Measurements from ENCODE around the gene TMOD2.
"Not testable (repeated sequence)": the region's sequence is repeated elsewhere in the genome, so short reads cannot be mapped to it uniquely, and the experiment has no call there.

The TMOD2 gene

DNA sequence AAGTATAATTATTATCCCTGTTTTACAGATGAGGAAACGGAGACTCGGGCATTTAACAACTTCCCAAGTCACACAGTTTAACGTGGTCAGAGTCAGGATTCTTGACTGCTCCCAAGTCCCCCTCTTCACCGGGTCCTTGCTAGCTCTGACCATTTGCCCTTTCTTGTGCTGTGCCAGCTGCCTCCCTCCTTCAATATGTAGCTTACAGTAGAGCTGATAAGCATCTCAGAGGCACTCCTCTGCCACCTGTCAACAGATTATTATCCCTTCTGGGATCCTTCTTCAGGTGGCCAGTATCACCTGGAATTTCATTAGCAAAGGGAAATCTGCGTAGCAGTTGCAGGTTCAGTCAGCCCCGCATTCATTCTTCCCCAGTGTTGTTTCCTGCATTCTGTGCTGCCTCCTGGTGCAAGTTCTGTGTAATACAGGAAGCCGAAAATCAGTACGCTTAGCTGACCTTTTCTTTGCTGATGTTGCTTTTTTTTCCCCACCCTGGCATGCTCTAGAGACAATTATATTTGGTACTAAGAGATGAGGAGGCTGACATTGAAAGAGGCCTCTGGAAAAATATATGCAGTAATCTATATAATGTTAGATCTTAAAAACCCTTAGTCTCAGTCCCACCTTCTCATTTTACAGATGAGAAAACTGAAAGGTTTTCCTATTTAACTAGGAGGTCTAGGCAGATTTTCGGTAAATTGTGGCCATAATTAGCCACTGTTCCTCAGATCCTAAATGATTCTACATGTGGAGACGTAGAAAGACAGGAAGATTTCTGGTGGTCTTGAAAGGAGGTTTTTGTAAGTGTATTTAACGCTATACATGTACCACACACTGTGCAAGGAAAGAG is 24.8 kb downstream of the TMOD2 start:
- DNase-seq, result peak; percentile 27

DNA sequence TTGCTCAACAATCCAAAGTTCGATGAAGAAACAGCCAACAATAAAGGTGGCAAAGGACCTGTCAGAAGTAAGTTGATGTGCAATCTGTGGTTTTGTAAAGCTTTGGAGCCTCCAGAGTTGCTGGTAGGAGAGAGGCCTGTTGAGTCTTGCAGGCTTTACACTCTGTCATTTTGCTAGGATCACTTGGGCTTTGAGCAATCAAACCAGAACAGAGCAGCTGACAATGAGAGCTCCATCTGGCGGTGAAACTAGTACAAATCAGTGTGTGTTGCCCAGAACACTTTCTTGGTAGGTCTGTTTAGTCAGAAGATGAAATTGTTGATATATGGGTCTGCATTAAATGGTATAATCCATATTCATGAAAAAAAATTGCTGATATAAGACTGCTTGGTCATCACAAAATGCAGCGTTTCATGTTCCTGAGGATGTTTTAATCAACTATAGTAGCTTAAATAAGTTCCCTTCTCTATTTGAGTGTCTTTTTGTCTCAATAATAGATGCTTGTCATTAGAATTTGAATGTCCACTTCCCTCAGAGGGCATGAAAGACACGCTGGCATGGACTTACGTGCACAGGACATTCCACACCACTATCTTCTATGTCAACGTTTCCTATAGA is 25.7 kb downstream of the TMOD2 start:
- DNase-seq, result peak; percentile 33

DNA sequence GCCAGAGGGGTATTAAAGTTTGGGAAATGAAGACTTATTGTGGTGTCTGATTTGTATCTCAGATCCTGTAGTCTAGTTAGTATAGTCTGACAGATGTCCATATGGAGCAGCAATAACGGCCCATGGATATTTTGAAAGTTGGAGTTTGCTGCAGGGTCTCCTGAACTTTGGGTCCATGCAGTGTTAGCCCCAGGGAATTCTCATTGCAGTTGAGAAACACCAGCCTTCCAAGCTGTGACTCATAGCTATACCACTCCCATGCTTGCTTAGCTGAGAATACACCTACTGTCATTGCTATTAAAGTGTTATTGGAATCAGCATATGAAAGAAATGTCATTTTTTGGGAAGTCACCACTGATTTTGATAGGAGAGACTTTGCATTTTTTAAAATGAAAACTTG is 29.2 kb downstream of the TMOD2 start:
- DNase-seq, result no peak

DNA sequence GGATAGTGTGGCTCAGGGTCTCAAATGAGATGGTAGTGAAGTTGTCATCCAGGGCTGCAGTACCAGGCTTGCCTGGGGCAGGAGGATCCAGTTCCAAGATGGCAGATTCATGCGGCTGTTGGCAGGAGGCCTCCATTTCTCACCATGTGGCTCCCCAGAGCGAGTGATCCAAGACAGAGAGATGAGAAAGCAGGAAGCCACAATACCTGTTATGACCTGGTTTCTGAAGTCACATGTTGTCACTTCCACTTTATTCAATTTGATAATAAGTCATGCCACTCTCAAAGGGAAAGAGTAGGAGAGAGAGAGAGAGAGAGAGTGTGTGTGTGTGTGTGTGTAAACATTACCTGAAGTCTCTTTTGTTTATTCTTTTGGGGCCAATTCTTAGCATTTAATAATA is 30.1 kb downstream of the TMOD2 start:
- DNase-seq, result no peak

DNA sequence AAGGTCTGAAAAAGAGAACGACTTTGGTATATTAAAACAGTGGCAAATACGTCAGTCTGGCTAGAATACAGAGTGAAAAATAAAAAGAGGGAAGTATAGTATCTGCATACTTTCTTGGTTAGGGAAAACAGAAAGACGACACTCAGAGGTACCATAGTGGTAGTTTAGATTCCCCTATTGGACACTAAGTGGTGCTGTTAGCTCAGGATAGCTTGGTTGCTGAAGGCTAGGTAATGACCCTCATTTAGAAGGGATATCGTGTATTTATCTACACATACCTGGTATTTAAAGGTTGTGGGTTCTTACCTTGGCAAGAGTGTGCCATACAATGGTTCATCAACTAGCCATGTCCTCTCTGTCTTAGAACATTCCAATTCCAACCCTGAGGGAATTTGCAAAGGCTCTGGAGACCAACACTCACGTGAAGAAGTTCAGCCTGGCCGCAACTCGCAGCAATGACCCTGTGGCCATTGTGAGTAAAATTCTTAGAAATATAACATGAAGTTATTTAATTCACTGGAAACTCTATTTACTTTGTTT is 31.0 kb downstream of the TMOD2 start:
- DNase-seq, result no peak

DNA sequence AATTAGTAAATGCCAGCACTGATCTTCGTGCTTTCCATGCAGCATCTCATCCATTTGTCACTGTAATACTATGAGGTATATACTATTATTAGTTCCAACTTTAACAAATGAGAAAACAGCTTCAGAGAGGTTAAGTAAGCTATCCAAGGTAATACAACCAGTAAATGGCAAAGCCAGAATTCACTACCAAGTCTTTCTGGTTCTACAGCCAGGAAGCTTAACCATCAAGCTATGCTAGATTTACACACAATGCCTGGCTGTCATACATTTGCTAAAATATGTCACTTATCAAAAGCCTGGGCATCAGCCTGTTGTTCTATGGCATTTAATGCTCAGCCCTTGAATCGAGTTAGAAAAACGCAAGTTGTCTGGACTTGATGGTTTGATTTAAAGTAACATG is 32.6 kb downstream of the TMOD2 start:
- DNase-seq, result no peak

DNA sequence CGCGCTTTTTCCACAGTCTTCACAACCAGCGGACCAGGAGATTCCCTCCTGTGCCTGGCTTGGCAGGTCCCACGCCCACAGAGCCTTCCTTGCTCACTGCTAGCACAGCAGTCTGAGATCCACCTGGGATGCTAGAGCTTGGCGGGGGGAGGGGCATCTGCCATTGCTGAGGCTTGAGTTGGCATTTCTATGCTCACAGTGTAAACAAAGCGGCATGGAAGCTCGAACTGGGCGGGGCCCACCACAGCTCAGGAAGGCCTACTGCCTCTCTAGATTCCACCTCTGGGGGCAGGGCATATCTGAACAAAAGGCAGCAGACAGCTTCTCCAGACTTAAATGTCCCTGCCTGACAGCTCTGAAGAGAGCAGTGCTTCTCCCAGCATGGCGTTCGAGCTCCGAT is 35.7 kb downstream of the TMOD2 start:
- DNase-seq, result not testable (repeated sequence)

DNA sequence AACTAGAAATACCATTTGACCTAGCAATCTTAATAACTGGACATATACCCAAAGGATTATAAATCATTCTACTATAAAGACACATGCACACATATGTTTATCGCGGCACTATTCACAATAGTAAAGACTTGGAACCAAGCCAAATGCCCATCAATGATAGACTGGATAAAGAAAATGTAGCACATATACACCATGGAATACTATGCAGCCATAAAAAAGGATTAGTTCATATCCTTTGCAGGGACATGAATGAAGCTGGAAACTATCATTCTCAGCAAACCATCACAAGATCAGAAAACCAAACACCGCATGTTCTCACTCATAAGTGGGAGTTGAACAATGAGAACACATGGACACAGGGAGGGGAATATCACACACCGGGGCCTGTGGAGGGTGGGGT is 41.1 kb downstream of the TMOD2 start:
- not testable (repeated sequence) for DNase-seq

DNA sequence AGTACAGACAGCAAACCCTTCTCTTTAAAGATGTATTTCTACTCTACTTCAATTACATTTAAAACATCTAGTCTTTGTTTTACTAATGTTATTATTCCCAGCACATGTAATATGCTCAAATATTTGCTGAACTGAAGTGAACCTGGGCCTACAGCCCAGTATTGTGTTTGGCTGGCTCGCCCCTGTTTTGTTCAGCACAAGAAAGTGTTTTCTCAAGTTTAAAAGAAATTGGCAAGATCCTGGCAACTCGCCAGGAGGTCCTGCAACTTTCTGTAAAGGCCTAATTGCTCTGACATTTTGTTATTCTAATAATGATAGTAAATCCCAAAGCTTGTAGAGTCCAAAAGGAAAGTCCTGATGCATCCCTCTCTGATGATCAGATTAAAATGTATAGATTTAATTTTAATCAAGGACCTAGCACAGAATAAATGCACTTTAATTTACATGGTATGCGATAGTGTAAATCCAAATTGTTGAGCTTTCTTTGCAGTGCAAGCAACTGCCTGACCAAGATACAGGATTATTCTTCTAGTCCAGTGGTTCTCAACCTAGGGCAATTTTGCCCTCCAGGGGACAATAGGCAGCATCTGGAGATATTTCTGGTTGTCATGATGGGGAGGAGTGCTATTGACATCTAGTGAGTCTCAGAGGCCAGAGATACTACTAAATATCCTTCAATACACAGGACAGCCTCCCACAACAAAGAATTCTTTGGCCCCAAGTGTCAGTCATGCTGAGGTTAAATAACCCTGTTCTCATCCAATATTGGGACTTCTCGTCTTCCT is 42.3 kb downstream of the TMOD2 start:
- no peak for DNase-seq

DNA sequence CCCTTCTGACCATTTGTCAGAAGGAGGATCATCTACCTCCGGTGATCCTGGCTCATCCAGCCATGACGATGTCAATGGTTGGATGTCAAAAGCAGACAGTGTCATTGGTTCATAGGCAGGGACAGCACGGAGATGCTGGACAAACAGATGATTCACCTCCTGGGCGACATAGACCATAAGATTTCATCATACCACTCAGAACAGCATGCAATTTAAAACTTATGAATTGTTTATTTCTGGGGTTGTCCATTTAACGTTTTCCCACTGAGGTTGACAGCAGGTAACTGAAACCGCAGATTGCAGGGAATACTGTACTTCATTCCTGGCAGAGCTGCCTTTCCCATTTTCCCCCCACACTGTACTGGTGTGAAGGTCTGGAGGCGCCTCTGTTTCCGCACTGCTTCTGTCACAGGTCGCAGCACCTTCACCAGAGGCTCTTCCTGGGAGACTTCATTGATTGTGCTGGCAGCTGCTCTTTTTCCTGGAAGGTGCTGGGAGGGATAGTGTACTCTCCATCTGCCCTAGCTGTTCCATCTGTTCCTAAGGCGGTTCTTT is 45.5 kb downstream of the TMOD2 start:
- DNase-seq, result no peak

DNA sequence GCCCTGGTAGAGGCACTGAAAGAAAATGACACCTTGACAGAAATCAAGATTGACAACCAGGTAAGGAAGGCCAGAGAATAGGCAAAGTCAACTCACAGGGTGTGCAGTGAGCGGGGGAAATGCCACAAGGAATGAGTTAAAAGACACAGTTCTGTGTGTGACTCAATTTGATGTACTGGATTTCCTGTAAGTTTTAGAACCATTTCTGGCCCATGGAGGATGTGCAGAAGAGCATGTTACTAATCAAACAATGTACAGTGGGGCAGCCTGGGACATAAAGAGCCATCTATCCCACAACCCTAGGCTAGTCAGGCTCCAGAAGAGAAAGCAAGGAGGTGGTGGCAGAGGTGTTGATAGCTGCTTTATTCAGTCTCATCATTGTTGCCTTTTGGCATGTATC is 46.9 kb downstream of the TMOD2 start:
- no peak for DNase-seq

DNA sequence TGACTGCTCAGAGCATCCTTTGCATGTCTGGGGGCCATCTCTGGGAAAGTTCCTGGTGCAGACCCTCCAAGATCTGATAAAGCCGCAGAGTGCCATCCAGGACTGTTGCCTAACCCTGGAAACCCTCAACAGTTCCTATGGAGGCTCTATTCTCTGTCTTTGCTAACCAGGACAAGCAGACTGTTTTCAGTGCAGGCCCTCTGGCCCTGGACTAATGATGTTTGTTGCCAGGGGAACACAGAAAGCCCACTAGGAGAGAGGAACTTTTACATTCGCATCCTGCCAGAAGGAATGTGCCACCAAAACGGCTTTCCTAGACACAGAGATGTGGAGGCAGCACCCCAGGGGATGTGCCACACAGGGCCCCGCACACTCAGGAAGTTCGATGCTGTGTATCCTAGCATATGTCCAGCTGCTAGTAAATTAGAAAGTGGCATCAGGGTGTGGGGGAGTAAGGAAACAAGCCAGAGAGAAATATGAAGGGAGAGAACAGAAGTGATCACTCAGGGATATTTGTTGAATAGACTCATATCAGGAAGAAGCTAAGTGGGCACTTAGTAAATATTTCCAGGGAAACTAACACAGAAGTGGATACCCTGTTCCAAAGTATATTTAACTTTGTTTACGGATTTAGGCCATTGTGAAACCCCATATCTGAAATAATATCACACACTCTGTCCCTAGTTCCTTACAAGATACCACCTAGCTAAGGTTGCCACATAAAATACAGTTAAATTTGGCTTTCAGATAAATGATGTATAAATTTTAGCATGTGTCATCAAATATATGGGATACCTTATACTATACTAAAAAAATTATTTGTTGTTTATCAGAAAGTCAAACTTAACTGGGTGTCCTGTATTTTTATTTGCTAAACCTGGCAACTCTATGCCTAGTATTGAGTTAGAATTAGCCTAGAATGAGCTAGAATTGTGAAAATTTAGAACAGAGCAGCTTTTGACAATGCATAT is 48.2 kb downstream of the TMOD2 start:
- DNase-seq, result no peak

DNA sequence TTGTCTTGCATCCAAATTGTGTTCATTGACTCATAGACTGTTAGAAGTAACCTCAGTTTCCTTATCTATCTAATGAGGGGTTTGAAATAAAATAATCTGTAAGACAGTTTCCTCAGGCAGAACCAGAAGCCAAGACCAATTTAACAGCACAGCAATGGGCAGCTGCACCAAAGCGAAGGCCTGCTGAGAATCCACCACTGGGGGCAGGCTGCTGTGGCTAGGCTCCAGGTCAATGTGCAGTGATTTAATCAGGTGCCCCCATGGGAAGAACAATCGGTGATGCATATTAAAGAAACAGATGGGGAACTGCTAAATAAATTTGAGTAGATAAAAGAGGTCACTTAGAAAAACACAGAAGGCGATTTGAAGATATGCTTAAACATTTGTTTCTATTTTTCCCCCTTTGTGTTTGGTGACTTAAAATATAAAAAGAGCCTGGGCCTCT is 50.0 kb downstream of the TMOD2 start:
- no peak for DNase-seq

DNA sequence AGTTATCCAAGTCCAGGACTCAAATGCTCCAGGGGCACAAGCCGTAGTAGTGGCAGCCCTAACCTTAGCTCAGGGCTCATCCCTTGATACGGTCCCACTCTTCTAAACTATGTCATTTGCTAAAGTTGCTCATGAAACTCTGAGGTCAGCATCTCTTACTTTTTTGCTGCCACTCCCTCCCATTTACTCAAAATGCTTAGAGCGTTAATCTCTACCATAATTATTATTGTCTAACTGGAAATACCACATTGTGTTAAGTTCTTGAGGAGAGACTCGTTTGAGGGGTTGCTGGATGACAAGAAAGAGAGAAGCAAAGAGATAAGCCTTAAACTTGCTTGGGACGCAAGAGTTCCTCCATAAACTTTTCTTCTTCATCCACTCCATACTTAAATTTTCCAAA is 51.2 kb downstream of the TMOD2 start:
- no peak for DNase-seq

DNA sequence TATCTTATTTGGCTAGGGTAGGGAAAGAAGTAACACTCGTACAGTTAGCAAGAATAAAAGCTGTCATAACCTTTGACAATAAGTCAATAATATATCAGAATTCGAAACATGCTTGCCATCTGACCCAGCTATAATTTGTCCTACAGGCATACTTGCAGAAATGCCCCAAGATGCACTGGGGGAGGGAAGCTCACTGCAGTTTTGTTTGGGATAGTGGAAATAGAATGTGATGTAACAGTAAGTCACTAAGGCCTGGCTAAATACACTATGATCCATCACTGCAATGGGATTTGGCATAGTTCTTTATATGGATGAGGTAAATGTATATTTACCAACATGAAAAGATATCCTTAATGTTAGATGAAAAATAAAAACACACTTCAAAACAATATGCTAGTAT is 52.6 kb downstream of the TMOD2 start:
- DNase-seq, result no peak

DNA sequence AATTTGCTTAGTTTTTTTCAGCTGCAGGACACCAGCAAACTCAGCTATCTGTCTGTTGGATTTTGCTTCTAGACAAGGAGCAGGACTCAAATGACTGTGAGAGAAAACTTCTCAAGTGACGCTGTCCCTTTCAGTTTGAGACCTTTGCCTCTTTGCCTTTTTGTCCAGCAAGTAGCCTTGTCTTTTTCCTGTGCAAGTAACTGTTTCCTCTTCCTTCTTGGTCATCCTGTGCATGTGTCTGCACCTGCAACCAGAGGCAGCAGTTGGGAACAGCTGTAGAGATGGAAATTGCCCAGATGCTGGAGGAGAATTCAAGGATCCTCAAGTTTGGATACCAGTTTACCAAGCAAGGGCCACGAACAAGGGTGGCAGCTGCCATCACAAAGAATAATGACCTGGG is 54.7 kb downstream of the TMOD2 start:
- no peak for DNase-seq

DNA sequence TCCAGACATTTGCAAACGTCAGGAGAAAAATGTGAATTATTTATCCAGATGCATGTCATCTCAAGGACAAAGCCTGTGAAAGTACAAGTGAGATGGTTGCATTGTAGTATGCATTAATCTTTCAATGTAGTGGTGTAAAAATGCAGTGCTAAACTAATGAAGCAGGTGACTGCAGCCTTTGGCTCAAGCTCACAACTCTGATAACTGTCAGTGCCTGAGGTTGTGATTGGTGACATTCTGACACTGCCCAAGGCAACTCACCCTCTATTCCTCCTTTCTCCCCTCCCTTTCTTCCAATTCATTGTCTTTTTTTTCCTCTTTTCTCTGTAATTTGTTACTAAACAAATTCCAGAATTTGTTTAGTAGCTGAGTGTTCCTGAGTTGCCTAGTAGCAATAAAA is 58.1 kb downstream of the TMOD2 start:
- DNase-seq, result no peak

DNA sequence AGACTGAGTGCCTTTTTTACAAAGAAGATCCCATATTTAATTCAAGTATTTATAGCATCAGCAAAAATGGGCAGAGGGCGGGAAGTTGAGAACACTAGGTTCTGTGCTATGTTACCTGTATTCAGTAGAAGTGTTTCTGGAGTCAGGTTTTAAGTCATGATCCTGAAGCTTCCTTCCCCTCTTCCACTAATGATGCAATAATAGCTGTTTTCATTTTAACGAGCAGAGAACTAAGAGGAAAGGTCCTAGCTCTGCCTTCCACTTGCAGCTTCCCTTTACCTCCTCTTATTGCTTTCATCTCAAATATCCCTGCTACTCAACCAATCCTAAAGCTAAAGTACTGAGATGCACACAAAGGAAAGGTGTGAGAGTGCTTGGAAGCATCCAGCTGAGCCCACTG is 61.2 kb downstream of the TMOD2 start:
- DNase-seq, result no peak

DNA sequence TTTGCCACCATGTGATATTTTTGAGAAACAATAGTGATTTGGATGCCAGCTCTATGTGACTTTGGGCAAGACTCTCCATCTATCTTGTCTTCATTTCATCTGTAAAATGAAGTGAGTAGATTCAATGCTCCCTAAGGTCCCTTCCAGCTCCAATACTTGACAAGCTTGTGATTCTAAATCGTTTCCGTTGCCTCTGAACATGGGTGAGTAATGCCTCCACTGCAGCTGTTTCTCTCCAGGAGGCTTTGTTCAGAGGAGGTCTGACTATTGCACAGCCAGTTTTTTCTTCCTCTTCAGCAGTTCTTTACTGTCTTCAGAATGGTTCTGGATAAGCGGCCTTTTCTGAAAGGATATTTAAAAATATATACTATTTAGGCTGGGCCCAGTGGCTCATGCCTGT is 63.2 kb downstream of the TMOD2 start:
- no peak for DNase-seq

DNA sequence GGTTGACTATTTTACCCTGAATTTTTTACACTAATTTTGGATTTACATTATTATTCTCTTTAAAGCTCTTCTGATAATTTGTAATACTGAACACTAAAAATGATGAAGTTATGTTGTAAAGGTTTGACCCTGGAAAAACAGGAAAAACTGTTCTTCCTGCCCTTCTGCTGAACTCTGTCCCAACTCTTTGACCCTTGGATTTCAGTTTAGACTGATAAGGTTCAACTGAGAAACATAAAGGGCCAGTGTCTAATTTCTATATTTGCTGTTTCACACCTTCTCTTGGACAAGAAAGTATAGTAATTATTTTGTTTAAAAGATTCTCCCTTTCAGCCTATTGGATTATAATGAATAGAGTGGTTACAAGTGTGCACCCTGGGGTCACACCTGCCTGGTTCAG is 65.2 kb downstream of the TMOD2 start:
- DNase-seq, result no peak

DNA sequence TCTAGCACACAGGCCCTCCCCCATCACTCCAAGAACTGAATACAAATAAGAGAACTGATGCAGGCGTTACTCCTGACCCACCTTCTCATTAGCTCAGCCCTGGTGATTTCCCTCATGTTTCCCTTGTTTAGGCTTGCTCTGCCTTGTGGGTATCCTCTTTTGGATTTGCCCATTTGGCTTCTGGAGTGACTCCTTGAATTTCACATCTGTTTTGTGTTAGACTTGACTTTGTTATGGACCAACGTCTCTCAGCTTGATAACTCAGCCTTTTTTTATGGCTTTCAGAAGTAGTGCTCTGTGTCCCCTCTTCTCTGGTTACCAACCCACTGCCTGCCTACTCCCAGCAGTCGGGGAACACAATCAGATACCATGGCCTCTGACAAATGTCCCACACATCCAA is 66.8 kb downstream of the TMOD2 start:
- no peak for DNase-seq

DNA sequence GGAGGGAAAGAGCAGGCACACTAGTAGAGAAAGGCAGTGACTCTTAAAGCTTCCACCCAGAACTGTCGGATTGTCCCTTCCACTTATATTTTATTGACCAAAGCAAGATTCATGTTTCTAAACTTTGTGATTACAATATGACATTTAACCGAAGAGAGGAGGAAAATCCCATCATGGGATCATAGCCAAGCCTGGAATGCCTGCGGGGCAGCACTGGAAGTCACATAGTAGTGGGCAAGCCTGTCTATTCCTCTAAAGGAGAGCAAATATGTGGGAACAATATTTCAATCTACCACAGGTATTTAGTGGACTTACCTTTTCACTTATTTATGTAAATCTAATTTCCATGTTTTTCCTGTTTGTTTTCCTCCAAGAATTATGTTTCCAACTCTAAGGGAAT is 74.3 kb downstream of the TMOD2 start:
- DNase-seq, result no peak
